ENCODE data around the gene ZC3H10. TPM values are rescaled to one million over a fixed set of nuclear protein-coding genes. Genes with fewer than 3 reads are reported as not detected.

Gene ZC3H10
- polyA plus RNA-seq, 1 experiment, result 1.6 TPM

- Histone ChIP-seq H3K4me3 (ENCODE audit: low read depth, low read length) (no peak overlapping the region), H3K36me3 (ENCODE audit: control insufficient read depth, insufficient read depth, low read length) (peaks cover 11% of the 10 kb centered on the region), H3K27me3 (ENCODE audit: control insufficient read depth, insufficient read depth, low read length) (no peaks in the 10 kb centered on the region)
- ChIA-PET POLR2A (no interaction called here), CTCF (interaction anchor here (0.7 to 5.4 kb wide), 19 partner anchors 9 to 388 kb away, joined by 3 to 70 read pairs (median 4); partner anchors contain the start of genes ANKRD52, MYL6, RNF41 and RPL41)
- DNase-seq (ENCODE audit: low read depth), result no peak
- no peak for TF ChIP-seq CTCF (IDR thresholded peaks at IDR 0.05; ENCODE audit: insufficient read depth, low read depth, low read length)
Measured at GRCh38 chr12:56126732-56127239, 8.7 kb downstream of the ZC3H10 start.

GRCh38 chr12:56127485-56127887 is 9.4 kb downstream of the ZC3H10 start:
- Histone ChIP-seq H3K36me3 (ENCODE audit: control insufficient read depth, insufficient read depth, low read length) (peaks cover 17% of the 10 kb centered on the region), H3K27me3 (ENCODE audit: control insufficient read depth, insufficient read depth, low read length) (no peaks in the 10 kb centered on the region), H3K4me3 (ENCODE audit: low read depth, low read length) (peak overlapping the region; percentile 31)
- ChIA-PET POLR2A (interaction anchor here (0.5 to 1.0 kb wide), 5 partner anchors 9 to 220 kb away, joined by 3 to 11 read pairs (median 4); partner anchors contain the start of genes MYL6 and ZC3H10), CTCF (interaction anchor here (0.6 to 5.4 kb wide), 12 partner anchors 9 to 98 kb away, joined by 3 to 70 read pairs (median 4); partner anchors contain the start of genes MYL6, SMARCC2 and ZC3H10)
- no peak for DNase-seq (ENCODE audit: low read depth)
- TF ChIP-seq CTCF (IDR thresholded peaks at IDR 0.05; ENCODE audit: insufficient read depth, low read depth, low read length), result no peak

GRCh38 chr12:56127888-56128669 is 10.0 kb downstream of the ZC3H10 start, which contains the start of gene ESYT1:
Gene ESYT1, plus strand, starts transcription at chr12:56128267. Its CDS starts 53 bp downstream, at chr12:56128320.
- CTCF ChIA-PET, result interaction anchor here (0.6 to 5.4 kb wide), 13 partner anchors 9 to 130 kb away, joined by 3 to 70 read pairs (median 4); partner anchors contain the start of genes ANKRD52, MYL6, SMARCC2 and ZC3H10
- 0 out of 2 replicates have a peak, but pooled peaks have one; percentile 20 for TF ChIP-seq CTCF (IDR thresholded peaks at IDR 0.05; ENCODE audit: insufficient read depth, low read depth, low read length)
- H3K36me3 ChIP-seq (ENCODE audit: control insufficient read depth, insufficient read depth, low read length), result peaks cover 18% of the 10 kb centered on the region
- H3K4me3 ChIP-seq (ENCODE audit: low read depth, low read length), result peak within 1 kb of the TSS; percentile 90
- peak; percentile 99 for DNase-seq (ENCODE audit: low read depth)
- H3K27me3 ChIP-seq (ENCODE audit: control insufficient read depth, insufficient read depth, low read length), result no peaks in the 10 kb centered on the region
- POLR2A ChIA-PET, result interaction anchor here (0.5 to 1.0 kb wide), 6 partner anchors 9 to 220 kb away, joined by 3 to 11 read pairs (median 4); partner anchors contain the start of genes MYL6, PA2G4 and ZC3H10

- H3K36me3 ChIP-seq (ENCODE audit: control insufficient read depth, insufficient read depth, low read length), result peaks cover 23% of the 10 kb centered on the region
- TF ChIP-seq CTCF (IDR thresholded peaks at IDR 0.05; ENCODE audit: insufficient read depth, low read depth, low read length), result no peak
- DNase-seq (ENCODE audit: low read depth), result no peak
- ChIA-PET POLR2A (interaction anchor here (0.6 to 0.8 kb wide), 2 partner anchors 25 to 160 kb away, joined by 3 to 4 read pairs; partner anchors contain the start of gene PA2G4), CTCF (interaction anchor here (0.6 to 5.4 kb wide), 6 partner anchors 11 to 129 kb away, joined by 3 to 70 read pairs (median 6); partner anchors contain the start of genes ANKRD52, MYL6, SMARCC2 and ZC3H10)
- no peaks in the 10 kb centered on the region for H3K27me3 ChIP-seq (ENCODE audit: control insufficient read depth, insufficient read depth, low read length)
- H3K4me3 ChIP-seq (ENCODE audit: low read depth, low read length), result peak overlapping the region; percentile 90
Measured at GRCh38 chr12:56128670-56129205, 10.7 kb downstream of the ZC3H10 start.

Data from BJ (cell line).